HG02943 (cell line): ENCODE results near the gene TPSB2.
"Not testable (repeated sequence)": the region's sequence is repeated elsewhere in the genome, so short reads cannot be mapped to it uniquely, and the experiment has no call there.

ENCODE experiments used
- ATAC-seq: cut with Tn5 transposase; IDR thresholded peaks from one replicate; pipeline ENCODE4 v1.9.1; 2021; ENCODE audit warnings: mild to moderate bottlenecking, low read depth, moderate library complexity; ENCODE audit not compliant: unreplicated experiment

The TPSB2 gene

DNA sequence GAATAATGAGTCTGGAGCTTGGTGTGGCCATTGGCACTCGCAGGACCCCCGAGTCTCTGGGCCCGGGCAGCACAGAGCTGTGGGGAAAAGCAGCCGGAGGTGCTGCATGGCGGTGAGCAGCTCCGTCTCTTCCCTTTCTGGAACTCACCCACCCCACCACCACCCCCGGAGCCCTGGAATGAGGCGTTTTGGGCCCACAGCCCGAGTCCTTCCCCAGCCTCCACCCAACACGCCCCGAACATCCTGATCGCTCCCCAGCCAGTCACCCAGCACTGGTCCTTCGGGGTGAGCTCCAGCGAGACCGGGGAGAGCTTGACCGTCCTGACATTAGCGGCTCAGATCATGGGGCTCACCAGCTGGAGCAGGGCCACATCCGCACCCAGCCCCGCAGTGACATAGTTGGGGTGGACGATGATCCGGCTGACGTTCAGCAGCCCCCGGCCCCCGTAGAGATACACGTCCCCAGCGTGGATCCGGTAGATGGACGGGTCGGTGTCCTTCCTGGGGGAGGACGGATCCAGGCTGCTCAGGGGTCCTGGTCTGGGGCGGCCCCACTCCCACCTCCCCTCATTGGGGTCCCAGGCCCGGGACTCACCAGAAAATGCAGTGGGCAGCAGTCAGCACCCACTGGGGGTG lies 32.3 kb upstream of the TPSB2 start:
- no peak for ATAC-seq

DNA sequence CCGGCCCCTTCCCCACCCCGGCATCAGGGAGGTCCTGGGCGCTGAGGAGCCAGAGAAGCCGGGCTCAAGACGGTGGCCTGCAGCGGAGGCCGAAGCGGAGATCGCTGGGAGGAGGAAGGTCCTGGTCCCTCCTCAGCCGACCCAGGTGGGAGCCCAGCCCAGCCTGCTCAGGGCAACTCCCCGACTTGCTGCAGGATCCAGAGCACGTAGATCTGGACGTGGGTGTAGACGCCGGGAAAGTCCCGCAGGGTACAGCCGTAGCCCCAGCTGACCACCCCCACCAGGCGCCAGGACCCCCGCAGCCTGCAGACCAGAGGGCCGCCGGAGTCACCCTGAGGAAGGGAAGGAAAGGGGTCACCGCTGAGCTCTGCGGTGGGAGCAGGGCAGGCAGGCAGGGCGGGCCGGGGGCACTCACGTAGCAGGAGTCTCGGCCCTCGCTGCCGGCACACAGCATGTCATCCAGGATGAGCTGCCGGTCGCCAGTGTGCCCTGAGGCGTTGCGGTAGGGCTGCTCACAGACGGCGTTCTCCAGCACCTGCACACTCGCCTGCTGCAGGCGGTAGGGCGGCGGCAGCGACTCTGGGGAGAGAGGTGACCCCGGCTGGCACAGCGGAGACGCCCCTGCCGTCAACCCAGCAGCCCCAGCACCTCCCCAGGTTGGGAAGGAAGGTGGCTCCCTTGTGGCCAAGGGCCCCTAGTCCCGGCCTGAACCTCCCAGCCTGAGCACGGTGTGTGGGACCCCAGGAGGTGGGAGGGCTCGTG lies 31.3 kb upstream of the TPSB2 start:
- ATAC-seq, result no peak

DNA sequence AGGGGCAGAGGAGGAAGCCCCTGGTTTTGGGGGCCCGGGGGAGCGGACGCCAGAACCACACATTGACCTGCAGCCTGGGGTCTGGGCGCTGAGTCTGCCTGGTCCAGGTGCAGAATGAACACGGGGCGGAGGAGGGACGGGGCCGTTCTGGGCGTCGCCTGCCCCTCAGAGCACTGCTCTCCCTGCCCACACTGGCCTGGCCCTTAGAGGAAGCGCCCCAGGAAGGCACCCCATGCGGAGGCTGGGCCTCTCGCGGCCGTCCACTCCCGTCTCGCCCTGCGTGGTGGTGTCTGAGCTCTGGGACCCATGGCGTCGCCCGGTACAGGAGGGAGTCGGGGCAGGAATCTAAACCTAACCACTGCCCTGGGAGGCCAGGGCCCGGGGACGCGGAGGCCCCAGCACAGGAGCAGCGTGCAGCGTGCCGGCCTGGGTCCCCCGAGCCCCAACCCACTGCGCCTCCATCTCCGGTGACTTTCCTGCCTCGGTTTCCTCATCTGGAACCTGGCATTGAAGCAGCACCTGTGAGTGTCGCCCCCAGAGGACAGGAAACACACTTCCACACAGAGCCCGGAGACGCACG lies 30.2 kb upstream of the TPSB2 start:
- ATAC-seq, result no peak

DNA sequence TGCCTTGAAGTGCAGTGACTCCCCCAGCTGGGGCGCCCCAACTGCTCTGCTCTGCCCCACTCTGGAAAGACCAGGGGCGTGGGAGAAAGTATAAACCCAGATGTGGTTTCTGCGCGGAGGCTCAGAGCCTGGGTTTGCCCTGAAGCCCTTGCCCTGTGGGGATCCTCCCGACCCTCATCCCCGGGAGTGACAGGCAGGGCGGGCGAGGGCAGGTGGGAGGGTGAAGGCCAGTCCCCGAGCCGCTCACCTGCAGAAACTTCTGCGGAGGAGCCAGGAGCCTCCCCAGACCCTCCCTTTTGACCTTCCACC lies 29.7 kb upstream of the TPSB2 start:
- ATAC-seq, result no peak

DNA sequence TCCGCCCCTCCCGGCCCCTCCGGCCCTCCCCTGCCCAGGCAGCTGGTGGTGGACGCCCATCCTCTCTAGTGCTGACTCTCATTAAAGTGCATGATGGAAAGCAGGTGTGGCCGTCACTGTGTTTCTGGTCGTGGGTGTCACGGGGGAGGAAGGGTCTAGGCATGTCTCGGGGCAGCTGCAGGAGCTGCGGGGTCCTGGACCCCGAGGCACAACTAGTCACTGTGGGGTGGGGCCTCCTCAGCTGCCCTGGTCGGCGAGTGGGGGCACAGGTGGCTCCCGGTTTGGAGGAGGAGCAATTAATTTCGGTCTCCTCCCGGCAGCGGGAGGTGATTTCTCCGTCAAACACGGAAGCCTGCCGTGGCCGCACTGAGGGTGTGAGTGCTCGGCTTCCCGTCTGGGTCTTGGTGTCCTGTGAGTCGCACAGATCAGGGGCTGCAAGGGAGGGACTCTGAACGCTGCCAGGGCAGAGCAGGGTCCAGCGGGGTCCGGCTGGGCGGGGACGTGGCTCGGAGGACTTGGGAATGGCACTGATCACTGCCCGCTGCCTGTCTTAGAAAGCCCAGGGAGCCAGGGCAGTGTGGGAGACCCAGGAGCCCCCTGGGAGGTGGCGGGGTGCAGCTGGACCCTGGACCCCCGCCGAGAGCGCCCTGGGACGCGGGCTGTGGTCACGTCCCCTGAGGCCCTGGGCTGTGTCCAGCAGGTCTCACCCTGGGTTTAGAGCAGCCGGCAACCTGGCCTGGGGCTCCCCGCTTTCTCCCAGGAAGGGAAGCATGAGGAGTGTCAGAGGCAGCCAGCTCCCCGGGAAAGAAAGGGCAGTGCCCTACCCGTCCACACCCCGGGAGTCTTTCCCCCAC lies 29.1 kb upstream of the TPSB2 start:
- ATAC-seq, result no peak

GRCh38 chr16:1258225-1258600 lies 28.2 kb upstream of the TPSB2 start:
- no peak for ATAC-seq

- no peak for ATAC-seq
Observed at GRCh38 chr16:1257561-1258224, 27.7 kb upstream of the TPSB2 start.

GRCh38 chr16:1256874-1257322 lies 26.9 kb upstream of the TPSB2 start:
- no peak for ATAC-seq

- ATAC-seq, result not testable (repeated sequence)
Observed at GRCh38 chr16:1256296-1256873, 26.4 kb upstream of the TPSB2 start.

- not testable (repeated sequence) for ATAC-seq
Observed at GRCh38 chr16:1255276-1256122, 25.5 kb upstream of the TPSB2 start, which contains the start of gene TPSD1. TSS of gene TPSD1 (plus strand) at chr16:1256069. CDS start at chr16:1256281, 212 bp downstream.

DNA sequence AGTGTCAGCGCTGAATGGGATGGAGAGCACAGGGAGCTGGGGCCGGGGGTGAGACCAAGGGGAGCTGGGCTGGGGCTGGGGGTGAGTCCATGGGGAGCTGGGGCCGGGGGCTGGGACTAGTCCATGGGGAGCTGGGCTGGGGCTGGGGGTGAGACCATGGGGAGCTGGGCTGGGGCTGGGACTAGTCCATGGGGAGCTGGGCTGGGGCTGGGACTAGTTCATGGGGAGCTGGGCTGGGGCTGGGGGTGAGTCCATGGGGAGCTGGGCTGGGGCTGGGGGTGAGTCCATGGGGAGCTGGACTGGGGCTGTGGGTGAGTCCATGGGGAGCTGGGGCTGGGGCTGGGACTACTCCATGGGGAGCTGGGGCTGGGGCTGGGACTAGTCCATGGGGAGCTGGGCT lies 24.8 kb upstream of the TPSB2 start:
- ATAC-seq, result not testable (repeated sequence)

DNA sequence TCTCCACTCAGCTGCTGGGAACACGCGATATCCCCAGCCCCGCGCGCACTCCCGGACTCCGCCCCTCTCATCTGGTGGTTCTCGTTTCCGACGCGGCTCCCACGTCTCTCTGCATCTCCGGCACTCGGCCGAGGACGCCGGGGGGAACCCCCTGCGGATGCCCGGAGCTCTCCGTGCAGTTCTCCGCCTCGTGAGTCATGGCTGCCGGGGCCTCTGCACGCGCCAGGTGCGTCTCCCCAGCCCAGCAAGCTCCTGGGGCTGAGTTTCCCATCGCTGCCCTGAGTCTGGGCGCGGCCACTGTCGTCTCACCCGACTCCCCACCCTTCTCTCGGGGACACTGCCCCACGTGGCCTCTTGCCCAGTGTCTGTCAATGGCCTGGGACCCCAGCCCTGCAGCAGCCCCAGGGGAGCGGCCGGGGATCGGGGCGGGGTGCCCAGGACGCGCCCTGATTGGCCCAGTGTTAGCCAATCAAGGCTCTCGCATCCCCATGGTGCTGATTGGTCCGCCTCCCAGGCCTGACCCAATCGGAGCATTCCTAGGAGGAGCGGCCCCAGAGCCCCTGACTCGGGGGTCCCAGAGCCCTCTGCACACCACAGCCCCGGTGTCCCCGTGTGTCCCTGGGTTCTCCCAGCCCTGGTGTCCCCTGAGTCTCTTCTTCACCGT lies 23.8 kb upstream of the TPSB2 start:
- ATAC-seq, result not testable (repeated sequence)

DNA sequence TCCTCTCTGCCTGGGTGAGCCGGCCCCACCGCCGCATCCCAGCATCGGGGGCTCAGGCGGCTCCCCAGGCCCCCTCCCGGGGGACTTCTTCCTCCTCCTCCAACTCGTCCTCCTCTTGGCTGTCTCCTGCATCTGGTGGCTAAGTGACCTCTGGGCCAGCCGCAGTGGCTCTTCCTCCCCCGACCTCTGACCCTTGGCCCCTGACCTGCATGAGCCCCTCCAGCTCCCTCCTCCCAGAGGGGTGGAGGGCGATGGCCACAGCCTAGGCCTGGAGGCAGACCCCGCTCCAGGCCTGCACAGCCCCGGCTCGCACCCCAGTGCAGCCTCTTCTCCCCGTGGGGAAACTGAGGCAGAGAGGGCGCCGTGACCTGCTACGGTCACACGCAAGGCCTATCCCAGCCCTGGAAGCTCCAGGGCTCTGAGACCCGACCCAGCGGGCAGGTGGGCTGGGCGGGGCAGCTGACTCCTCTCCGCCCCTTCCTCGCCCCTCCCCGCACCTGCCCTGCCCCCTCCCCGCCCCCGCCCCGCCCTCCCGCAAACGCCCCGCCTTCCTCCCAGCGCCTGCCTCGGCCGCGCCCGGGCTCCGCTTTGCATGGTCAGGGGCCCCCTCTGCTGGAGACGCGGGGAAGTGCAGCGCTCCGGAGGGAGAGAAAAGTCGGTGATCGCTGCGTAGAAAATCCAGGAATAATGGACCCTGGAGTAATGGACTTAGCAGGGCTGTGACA lies 19.2 kb upstream of the TPSB2 start:
- ATAC-seq, result not testable (repeated sequence)

DNA sequence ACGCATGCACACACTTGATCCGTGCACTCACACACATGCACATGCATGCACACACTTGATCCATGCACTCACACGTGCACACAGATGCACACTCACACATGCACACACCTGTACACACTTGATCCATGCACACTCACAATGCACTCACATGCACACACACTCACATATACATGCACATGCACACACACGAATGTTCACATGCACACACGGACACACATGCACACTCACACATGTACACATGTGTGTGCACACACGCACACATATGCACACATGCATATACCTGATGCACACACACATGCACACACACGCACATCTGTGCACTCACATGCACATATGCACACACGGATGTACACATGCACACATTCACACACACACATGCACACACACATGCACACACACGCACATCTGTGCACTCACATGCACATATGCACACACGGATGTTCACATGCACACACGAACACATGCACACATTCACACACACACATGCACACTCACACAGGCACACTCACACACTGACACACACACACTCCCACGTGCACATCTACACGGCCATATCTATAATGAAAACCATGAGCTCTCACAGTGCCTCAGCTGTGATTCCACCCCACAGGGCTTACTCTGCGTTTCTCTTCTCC lies 18.0 kb upstream of the TPSB2 start:
- not testable (repeated sequence) for ATAC-seq

DNA sequence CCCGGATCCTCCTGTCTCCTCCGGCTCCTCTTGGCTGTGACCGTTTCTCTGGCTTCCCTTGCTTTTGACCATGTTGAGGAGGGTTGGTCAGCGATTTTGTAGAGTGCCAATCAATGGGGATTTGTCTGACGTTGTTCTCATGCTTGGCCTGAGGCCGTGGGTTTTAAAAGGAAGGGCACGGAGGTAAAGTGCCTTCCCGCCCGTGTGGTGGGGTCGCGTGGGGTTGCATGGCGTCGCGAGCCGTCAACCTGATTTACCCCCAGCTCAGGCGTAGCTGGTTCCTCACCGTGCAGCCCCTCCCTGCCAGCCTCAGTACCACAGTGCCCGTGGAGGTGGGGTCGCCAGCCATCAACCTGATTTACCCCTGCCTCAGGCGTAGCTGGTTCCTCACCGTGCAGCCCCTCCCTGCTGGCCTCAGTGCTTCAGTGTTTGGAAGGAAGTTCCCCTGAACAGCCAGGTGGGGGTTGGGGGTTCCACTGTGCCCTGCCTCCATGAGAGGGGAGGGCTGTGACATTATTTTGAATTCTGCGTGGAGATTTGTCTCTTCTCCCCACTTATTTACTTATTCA lies 15.6 kb upstream of the TPSB2 start:
- ATAC-seq, result no peak

GRCh38 chr16:1244881-1245280 lies 14.9 kb upstream of the TPSB2 start:
- ATAC-seq, result no peak
